ENCODE results near the gene SCLY. TPM values are rescaled to one million over a fixed set of nuclear protein-coding genes. Genes with fewer than 3 reads are reported as not detected.
A peak's percentile ranks its signal among the peaks of the same experiment; 100 is the strongest.

The SCLY gene
- total and polyA plus RNA-seq, 2 of the 13 experiments (the other 11 are each of a cell fraction or from before 2014, with no cell fraction given): 27.9 to 38.6 TPM

- TF ChIP-seq MEIS2 (CRISPR knock-in tag; IDR thresholded peaks at IDR 0.05) (no peak), TMF1 (CRISPR knock-in tag; IDR thresholded peaks at IDR 0.05; ENCODE audit: low read depth) (no peak), ZNF563 (CRISPR knock-in tag; IDR thresholded peaks at IDR 0.05) (no peak), ZNF709 (CRISPR knock-in tag; IDR thresholded peaks at IDR 0.05) (no peak), ZNF674 (CRISPR knock-in tag; IDR thresholded peaks at IDR 0.05; ENCODE audit: low read depth) (no peak), ZBTB1 (CRISPR knock-in tag; IDR thresholded peaks at IDR 0.05; ENCODE audit: borderline replicate concordance) (no peak), PHF21A (CRISPR knock-in tag; IDR thresholded peaks at IDR 0.05) (no peak), ZBTB2 (CRISPR knock-in tag; IDR thresholded peaks at IDR 0.05; ENCODE audit: low read depth) (no peak), MLXIP (CRISPR knock-in tag; IDR thresholded peaks at IDR 0.05; ENCODE audit: borderline replicate concordance) (no peak), MIER3 (CRISPR knock-in tag; IDR thresholded peaks at IDR 0.05; ENCODE audit: borderline replicate concordance) (no peak), BATF2 (CRISPR knock-in tag; IDR thresholded peaks at IDR 0.05) (no peak), ZBTB4 (CRISPR knock-in tag; IDR thresholded peaks at IDR 0.05; ENCODE audit: borderline replicate concordance) (no peak), ZNF782 (CRISPR knock-in tag; IDR thresholded peaks at IDR 0.05; ENCODE audit: borderline replicate concordance) (0 out of 2 replicates have a peak, but pooled peaks have one; percentile 62), SMARCC2 (IDR thresholded peaks at IDR 0.05) (no peak)
- TF ChIP-seq, protein P1, sequence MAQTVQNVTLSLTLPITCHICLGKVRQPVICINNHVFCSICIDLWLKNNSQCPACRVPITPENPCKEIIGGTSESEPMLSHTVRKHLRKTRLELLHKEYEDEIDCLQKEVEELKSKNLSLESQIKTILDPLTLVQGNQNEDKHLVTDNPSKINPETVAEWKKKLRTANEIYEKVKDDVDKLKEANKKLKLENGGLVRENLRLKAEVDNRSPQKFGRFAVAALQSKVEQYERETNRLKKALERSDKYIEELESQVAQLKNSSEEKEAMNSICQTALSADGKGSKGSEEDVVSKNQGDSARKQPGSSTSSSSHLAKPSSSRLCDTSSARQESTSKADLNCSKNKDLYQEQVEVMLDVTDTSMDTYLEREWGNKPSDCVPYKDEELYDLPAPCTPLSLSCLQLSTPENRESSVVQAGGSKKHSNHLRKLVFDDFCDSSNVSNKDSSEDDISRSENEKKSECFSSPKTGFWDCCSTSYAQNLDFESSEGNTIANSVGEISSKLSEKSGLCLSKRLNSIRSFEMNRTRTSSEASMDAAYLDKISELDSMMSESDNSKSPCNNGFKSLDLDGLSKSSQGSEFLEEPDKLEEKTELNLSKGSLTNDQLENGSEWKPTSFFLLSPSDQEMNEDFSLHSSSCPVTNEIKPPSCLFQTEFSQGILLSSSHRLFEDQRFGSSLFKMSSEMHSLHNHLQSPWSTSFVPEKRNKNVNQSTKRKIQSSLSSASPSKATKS (CRISPR knock-in tag; IDR thresholded peaks at IDR 0.05): no peak
- TF ChIP-seq, protein P2, sequence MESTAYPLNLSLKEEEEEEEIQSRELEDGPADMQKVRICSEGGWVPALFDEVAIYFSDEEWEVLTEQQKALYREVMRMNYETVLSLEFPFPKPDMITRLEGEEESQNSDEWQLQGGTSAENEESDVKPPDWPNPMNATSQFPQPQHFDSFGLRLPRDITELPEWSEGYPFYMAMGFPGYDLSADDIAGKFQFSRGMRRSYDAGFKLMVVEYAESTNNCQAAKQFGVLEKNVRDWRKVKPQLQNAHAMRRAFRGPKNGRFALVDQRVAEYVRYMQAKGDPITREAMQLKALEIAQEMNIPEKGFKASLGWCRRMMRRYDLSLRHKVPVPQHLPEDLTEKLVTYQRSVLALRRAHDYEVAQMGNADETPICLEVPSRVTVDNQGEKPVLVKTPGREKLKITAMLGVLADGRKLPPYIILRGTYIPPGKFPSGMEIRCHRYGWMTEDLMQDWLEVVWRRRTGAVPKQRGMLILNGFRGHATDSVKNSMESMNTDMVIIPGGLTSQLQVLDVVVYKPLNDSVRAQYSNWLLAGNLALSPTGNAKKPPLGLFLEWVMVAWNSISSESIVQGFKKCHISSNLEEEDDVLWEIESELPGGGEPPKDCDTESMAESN (CRISPR knock-in tag; conservative IDR thresholded peaks at IDR 0.05): no peak
Observed at GRCh38 chr2:238136820-238137537, 76.2 kb downstream of the SCLY start (continued).
